Endothelial cell (in vitro differentiated cells): ENCODE measurements around the gene ACACA. TPM values are rescaled to one million over a fixed set of nuclear protein-coding genes. Genes with fewer than 3 reads are reported as not detected.

ENCODE experiments used
- DNase-seq: peaks from one replicate; pipeline ENCODE4 v3.0.0; 2021; ENCODE audit warnings: low spot score
- H3K27ac Mint-ChIP-seq: one replicate; pipeline ENCODE4 v1.8.0; 2021; ENCODE audit warnings: mixed read lengths, inconsistent platforms; ENCODE audit not compliant: unreplicated experiment
- H3K27me3 Mint-ChIP-seq: one replicate; pipeline ENCODE4 v1.8.0; 2021; ENCODE audit warnings: mild to moderate bottlenecking, moderate library complexity, mixed read lengths, inconsistent platforms; ENCODE audit not compliant: unreplicated experiment
- H3K36me3 Mint-ChIP-seq: one replicate; pipeline ENCODE4 v1.8.0; 2021; ENCODE audit warnings: mild to moderate bottlenecking, low read depth, mixed read lengths, inconsistent platforms; ENCODE audit not compliant: unreplicated experiment
- H3K4me1 Mint-ChIP-seq: one replicate; pipeline ENCODE4 v1.8.0; 2021; ENCODE audit warnings: mild to moderate bottlenecking, mixed read lengths, inconsistent platforms; ENCODE audit not compliant: unreplicated experiment
- H3K4me3 Mint-ChIP-seq: one replicate; pipeline ENCODE4 v1.8.0; 2021; ENCODE audit warnings: mild to moderate bottlenecking, mixed read lengths, inconsistent platforms; ENCODE audit not compliant: unreplicated experiment
- H3K9me3 Mint-ChIP-seq: one replicate; pipeline ENCODE4 v1.8.0; 2021; ENCODE audit warnings: mixed read lengths, inconsistent platforms; ENCODE audit not compliant: unreplicated experiment
- CTCF ChIP-seq: fragments of 200-600 bp; sonication (generic); IDR thresholded peaks from one replicate; pipeline ENCODE4 v1.5.0; 2021; ENCODE audit warnings: antibody characterized with exemption; ENCODE audit not compliant: unreplicated experiment
- total RNA-seq: library from RNA; stranded (reverse); fragmentation: NEBNext Ultra II Directional; extraction: Animal tissue kit (Norgen Biotek cat#: 25700); gene quantifications from one replicate; pipeline ENCODE4 v1.2.1, GENCODE V29; 2021; ENCODE audit not compliant: unreplicated experiment

Gene ACACA
- total RNA-seq, 1 donor from 2014 or later, result 91.5 TPM

- H3K9me3 Mint-ChIP-seq, result no peaks in the 10 kb centered on the region
- H3K27me3 Mint-ChIP-seq, result no peaks in the 10 kb centered on the region
- peaks cover 8% of the 10 kb centered on the region for H3K36me3 Mint-ChIP-seq
- no peak overlapping the region for H3K27ac Mint-ChIP-seq
- H3K4me1 Mint-ChIP-seq, result no peaks in the 10 kb centered on the region
- no peak for DNase-seq
- no peak overlapping the region for H3K4me3 Mint-ChIP-seq
- no peak for TF ChIP-seq CTCF
These were observed 62.1 kb downstream of the ACACA start for GRCh38 chr17:37344519-37344918.

DNA sequence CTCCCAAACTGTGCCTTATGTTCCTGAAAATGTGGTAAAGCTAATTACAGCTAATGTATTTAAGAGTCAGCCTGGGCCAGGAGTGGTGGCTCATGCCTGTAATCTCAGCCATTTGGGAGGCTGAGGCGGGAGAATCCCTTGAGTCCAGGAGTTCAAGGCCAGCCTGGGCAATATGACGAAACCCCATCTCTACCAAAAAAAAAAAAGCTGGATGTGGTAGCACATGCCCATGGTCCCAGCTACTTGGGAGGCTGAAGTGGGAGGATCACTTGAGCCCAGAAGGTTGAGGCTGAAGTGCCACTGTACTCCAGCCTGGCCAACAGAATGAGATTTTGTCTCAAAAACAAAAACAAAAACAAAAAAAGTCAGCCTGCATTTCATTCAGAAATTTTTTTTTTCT is 64.0 kb downstream of the ACACA start:
- no peaks in the 10 kb centered on the region for H3K9me3 Mint-ChIP-seq
- H3K27me3 Mint-ChIP-seq, result no peaks in the 10 kb centered on the region
- no peak for DNase-seq
- peaks cover 4% of the 10 kb centered on the region for H3K4me1 Mint-ChIP-seq
- TF ChIP-seq CTCF, result no peak
- H3K4me3 Mint-ChIP-seq, result no peak overlapping the region
- no peak overlapping the region for H3K27ac Mint-ChIP-seq
- peaks cover 8% of the 10 kb centered on the region for H3K36me3 Mint-ChIP-seq

- Mint-ChIP-seq H3K27ac (no peak overlapping the region), H3K27me3 (no peaks in the 10 kb centered on the region), H3K36me3 (no peaks in the 10 kb centered on the region), H3K4me3 (no peak overlapping the region), H3K4me1 (peaks cover 9% of the 10 kb centered on the region), H3K9me3 (no peaks in the 10 kb centered on the region)
- DNase-seq, result no peak
- no peak for TF ChIP-seq CTCF
These were observed 65.8 kb downstream of the ACACA start for GRCh38 chr17:37340804-37341203.

DNA sequence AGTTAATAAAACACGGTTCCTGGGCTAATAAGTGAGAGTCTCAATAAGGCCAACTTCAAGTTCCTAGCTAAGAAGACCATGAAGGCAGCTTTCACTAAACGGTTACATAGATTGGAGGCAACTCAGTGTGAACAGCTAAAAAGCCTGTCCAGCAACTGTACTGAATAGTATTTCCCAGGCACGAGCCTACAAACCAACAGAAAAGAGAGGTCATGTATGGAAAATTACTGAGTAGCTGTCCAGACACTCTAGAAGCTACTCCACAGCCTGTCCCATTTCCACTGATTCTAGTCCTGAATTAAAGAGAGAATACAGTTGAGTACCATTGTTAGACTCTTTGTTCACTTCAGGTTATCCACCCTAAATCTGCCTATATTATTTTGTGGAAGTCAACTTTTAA is 67.3 kb downstream of the ACACA start:
- no peak overlapping the region for H3K4me3 Mint-ChIP-seq
- no peaks in the 10 kb centered on the region for H3K27me3 Mint-ChIP-seq
- no peak overlapping the region for H3K27ac Mint-ChIP-seq
- DNase-seq, result no peak
- TF ChIP-seq CTCF, result no peak
- H3K4me1 Mint-ChIP-seq, result peaks cover 18% of the 10 kb centered on the region
- H3K36me3 Mint-ChIP-seq, result peaks cover 8% of the 10 kb centered on the region
- H3K9me3 Mint-ChIP-seq, result no peaks in the 10 kb centered on the region

DNA sequence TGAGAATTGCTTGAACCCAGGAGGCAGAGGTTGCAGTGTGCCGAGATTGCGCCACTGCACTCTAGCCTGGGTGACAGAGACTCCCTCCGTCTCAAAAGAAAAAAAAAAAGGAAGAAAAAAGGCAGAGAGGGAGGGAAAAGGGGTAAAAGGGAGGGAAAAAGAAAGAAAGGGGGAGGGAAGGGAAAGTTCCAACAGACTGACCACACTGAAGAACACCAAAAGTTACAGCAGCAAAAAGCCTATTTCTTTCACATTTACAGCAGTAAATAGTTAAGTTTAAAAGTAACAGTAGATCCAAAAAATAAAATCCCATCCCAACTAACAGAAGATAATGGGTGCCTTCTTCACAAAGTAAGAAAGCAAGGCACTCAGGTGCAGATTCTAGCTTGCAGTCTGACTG is 67.8 kb downstream of the ACACA start:
- no peak overlapping the region for H3K4me3 Mint-ChIP-seq
- H3K27ac Mint-ChIP-seq, result no peak overlapping the region
- peaks cover 8% of the 10 kb centered on the region for H3K36me3 Mint-ChIP-seq
- no peak for DNase-seq
- H3K4me1 Mint-ChIP-seq, result peaks cover 18% of the 10 kb centered on the region
- no peaks in the 10 kb centered on the region for H3K9me3 Mint-ChIP-seq
- no peak for TF ChIP-seq CTCF
- H3K27me3 Mint-ChIP-seq, result no peaks in the 10 kb centered on the region
